NCI-H774 (cell line): ENCODE measurements around the gene MAZ.
A peak's percentile ranks its signal among the peaks of the same experiment; 100 is the strongest.
"Not testable (repeated sequence)": the region's sequence is repeated elsewhere in the genome, so short reads cannot be mapped to it uniquely, and the experiment has no call there.

Experiments used
- DNase-seq: peaks from one replicate; lab custom pipeline; 2025; lab: John Stamatoyannopoulos, UW

Gene MAZ

DNA sequence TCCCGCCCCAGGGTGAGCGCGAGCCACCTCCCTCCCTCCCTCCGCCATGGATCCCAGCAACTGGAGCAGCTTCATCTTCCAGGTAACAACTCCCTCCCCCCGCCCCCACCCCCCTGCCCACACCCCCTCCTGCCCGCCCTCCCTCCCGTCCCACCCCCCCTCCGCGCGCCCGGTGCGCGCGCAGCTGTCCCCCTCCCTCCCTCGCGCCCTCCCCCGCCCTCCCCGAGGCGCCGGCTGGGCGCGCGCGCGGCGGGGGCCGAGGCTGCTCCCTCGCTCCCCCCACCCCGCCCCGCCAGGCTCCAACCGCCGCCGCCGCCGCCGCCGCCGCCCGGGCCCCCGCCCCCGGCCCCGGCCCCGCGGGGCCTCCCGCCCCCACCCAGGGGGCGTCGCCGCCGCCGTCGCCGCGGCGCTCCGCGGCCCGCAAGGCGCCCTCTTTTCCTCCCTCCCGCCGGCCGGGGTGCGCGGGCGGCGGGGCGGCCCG lies at the start of gene MAZ:
MAZ (plus strand) TSS at position 431 of the 481 bp plus-strand sequence. CDS start 173 bp downstream, outside the sequence.
- DNase-seq, result peak; percentile 91

DNA sequence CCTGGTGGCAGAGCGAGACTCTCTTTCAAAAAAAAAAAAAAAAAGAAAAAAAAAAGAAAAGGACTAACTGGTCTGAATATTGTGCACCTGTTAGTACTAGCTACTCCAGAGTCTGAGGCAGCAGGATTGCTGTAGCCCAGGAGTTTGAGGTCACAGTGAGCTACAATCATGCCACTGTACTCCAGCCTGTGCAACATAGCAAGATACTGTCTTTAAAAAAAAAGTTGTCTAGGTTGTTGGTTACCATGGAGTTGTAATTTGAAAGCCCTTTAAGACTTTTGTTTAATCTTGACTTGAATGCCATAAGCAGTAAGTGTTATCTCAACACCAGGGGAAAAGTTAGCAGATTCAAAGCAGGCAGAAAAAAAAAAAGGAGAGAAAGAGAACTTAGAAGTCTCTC lies 49.7 kb upstream of the MAZ start:
- no peak for DNase-seq

DNA sequence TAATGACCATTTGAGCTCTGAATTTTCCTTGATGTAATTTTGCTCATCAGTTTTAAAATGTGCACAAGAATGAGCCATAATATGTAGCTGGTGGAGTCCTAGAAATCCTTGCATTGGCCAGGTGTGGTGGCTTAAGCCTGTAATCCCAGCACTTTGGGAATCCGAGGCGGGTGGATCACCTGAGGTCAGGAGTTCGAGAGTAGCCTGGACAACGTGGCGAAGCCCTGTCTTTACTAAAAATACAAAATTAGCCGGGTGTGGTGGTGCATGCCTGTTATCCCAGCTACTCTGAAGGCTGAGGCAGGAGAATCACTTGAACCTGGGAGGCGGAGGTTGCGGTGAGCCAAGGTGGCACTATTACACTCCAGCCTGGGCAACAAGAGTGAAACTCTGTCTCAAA lies 49.2 kb upstream of the MAZ start:
- DNase-seq, result not testable (repeated sequence)

DNA sequence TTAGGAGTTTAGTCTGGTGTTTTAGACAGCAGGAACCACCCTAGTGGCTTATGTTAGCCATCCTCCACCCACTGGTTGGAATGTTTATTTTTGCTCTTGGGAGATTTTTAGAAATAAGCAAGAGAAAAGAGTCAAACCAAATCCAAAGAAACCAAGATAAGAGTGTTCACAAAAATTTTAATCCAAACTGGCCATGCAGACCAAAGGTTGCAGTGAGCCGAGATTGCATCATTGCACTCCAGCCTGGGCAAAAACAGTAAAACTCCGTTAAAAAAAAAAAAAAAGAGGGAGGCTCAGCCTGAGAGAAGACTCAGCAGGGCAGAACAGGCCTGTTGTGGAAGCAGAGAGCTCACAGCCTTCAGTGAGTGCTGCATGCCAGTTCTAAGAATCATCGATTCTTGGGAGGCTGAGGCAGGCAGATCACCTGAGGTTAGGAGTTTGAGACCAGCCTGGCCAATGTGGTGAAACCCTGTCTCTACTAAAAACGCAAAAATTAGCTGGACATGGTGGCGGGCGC lies 48.3 kb upstream of the MAZ start:
- DNase-seq, result no peak

DNA sequence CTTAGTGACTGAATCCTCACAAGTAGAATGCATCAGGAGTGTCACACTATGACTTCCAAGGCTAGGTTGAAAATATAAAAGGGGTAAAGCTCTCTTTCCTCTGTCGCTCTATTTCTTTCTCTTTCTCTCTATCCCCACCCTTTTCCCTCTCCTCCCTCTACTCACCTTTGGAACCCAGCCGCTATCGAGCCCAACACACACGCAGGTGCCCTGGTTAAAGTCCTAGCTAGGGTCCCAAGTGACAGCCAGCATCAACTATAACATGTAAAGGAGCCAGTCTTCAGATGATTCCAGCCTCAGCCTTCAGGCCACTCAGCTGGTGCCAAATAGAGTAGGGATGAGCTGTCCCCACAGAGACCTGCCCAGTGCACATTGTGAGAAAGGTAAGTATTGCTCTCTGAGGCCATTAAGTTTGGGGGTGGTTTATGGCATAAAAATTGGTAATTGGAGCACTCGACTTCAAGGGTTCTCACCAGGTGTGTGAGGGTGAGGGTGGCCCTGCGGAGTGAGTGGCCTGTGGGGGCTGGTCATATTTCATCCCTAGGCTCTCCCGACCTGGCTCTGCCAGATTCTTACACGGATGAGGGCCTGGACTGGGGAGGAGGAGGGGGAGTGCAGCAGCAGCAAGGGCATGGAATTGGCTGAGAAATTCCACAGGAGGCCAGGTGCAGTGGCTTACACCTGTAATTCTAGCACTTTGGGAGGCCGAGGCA lies 45.6 kb upstream of the MAZ start:
- no peak for DNase-seq

DNA sequence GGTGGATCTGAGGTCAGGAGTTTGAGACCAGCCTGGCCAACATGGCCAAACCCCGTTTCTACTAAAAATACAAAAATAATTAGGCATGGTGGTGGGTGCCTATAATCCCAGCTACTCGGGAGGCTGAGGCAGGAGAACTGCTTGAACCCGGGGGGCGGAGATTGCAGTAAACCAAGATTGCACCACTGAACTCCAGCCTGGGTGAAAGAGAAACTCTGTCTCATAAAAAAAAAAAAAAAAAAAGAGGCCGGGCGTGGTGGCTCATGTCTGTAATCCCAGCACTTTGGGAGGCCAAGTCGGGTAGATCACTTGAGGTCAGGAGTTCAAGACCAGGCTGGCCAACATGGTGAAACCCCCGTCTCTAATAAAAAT lies 45.1 kb upstream of the MAZ start:
- not testable (repeated sequence) for DNase-seq

DNA sequence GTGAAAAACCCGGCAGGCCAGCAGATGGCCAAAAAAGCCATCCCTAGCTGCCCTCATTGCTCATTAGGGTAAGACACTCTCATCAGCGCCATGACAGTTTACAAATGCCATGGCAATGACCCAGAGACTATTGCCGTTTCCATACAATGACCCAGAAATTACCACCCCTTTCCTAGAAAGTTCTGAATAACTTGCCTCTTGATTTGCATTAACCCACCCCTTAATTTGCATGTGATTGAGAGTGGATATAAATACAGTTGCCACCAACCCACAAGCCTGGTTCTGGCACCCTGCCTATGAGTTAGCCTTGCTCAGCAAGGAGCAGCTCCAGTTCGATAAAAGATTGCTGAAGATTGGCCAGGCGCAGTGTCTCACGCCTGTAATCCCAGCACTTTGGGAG lies 44.4 kb upstream of the MAZ start:
- DNase-seq, result no peak

DNA sequence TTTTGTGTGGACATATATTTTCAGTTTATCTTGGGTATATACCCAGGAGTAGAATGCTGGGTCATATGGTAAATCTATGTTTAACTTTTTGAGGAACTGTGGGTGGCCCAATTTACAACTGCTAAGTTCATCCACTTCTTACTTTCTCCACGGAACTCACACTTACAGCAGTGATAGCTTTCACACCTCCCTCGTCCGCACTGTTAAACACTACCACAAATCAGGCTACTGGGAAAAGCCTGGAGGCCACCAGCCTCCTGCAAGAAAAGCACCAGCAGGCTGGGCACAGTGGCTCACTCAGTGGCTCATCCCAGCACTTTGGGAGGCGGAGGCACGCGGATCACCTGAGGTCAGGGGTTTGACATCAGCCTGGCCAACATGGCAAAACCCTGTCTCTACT lies 43.0 kb upstream of the MAZ start:
- DNase-seq, result no peak

DNA sequence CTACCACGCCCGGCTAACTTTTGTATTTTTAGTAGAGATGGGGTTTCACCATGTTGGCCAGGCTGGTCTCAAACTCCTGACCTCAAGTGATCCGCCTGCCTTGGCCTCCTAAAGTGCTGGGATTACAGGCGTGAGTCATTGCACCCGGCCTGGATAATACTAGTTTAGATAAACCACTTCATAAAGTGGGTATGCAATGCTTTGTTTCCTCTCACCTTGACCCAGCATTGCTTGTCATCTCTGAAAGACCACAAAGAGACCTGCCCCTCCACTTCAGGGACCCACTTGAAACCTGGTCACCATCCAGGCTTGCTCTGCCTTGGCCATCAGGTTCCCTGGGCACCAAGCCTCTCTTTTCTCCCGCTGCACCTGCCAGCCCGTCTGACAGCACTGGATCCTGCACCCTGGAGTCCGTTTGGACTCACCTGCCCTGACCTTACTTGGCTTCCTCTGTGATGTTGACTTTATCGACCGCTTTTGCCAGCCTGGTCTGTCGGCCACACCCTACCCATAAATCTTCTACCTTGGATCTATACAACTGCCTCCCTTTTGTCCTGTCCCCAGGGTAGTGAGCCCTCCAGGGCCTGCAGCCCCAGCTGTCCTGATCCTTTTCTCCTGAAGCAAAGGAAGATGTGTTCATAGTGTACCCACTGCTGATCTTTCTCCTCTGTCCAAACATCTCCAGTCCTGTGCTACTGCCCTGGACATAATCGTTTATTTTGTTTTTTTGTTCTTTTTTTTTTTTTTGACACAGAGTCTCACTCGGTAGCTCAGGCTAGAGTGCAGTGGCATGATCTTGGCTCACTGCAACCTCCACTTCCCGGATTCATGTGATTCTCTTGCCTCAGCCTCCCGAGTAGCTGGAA lies 40.9 kb upstream of the MAZ start:
- DNase-seq, result peak; percentile 92

DNA sequence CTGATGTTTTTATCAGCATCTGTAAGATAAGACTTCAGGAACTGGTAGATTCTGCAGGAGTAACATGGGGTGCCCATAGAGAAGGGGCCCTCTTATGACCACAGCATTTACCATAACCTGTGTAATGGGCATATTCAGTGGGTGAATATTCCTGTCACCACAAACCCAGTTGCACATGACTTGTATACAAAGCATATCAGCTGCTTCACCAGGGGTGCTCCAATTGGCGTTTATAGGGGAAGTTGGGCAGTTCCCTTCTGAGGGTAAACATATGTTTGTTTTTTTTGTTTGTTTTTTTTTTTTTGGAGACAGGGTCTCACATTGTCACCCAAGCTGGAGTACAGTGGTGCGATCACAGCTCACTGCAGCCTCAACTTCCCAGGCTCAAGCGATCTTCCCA lies 39.8 kb upstream of the MAZ start:
- DNase-seq, result no peak

DNA sequence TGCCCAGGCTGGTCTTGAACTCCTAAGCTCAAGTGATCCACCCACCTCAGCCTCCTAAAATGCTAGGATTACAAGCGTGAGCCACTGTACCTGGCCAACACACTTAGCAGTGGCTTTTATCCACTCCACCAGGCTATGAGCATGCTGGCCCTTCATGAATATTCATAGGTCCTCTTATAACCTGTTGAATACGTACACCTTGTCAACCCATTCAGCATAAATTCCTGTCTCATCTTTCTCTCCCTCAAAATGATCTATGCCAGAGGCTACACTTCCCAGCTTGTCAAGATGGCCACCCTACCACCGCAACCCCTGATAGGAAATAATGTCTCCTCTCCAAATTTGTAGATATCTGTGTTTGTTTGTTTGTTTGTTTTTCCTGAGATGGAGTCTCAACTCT lies 39.3 kb upstream of the MAZ start:
- no peak for DNase-seq

DNA sequence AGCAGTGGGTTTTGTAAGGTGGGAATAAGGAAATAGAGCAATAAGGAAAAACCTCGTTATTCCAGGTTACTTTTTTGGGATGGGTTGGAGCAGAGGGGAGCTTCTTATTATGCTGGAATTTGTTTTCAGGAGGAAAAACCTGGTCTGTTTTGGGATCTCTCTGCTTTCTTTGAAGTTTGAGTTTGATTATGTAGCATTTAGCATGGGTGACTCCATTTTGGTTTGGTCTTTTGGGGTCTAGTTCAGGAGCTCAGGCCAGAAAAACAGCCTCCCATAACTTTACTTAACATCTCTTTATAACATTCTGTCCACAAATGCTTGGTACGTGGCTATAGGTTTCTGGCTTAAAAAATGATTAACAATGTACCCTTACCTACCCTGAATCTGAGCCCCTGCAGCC lies 36.8 kb upstream of the MAZ start:
- no peak for DNase-seq

DNA sequence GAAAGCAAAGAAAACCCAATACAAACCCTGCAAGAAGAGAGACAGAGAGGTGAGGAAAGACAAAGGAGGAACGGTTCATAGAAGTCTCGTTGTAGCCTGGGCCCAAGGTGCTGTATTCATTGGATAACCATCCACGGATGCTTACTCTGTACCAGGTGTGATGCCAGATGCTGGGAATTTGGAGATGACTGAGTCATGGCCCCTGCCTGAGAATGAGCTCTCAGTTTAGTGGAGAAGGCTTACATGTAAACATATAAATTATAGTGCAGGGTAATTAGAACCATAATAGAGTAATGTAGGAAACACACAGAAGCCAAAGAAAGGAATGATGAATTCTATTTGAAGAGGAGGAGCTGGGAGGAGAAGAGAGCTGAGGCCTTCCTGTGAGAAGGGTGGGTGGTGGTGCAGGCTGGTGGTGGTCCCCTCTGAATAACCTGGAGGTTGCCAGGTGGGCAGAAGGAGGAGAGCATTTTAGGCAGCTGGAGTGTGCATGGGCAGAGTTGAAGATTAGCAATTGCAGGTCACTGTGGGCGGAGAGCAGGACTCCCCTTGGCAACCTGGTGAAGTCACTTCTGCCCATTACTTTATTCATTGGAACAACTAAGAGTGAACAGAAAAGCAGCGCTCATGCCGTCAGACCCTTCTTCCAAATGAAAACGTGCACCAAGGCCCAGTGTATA lies 35.9 kb upstream of the MAZ start:
- DNase-seq, result peak; percentile 61

DNA sequence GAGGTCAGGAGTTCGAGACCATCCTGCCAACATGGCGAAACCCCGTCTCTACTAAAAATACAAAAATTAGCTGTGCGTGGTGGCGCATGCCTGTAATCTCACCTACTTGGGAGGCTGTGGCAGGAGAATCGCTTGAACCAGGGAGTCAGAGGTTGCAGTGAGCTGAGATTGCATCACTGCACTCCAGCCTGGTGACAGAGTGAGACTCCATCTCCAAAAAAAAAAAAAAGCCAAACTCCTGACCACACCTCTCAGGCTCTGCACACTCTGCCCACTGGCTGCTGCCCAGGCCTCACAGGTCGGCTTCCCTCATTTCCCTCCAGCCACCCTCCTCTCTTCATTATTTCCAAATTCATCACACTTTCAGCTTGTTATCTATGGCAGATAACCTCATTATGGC lies 34.0 kb upstream of the MAZ start:
- DNase-seq, result not testable (repeated sequence)

DNA sequence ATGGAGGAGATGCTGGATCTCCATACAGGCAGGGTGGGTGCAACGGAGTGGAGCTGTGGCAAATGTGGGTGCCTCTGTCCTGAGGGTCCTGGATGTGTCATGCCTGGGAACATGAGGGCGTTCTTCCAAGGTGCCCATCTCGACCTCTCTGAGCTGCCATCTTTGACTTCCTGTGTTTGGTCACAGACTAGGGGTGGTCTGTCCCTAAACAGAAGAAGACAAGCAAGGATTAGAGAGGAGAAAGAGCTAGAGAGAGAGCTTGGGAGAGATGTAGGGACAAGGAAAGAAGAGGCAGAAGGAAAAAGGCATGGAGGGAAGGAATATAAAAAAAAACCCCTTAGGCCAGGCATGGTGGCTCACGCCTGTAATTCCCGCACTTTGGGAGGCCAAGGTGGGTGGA lies 31.6 kb upstream of the MAZ start:
- DNase-seq, result no peak

DNA sequence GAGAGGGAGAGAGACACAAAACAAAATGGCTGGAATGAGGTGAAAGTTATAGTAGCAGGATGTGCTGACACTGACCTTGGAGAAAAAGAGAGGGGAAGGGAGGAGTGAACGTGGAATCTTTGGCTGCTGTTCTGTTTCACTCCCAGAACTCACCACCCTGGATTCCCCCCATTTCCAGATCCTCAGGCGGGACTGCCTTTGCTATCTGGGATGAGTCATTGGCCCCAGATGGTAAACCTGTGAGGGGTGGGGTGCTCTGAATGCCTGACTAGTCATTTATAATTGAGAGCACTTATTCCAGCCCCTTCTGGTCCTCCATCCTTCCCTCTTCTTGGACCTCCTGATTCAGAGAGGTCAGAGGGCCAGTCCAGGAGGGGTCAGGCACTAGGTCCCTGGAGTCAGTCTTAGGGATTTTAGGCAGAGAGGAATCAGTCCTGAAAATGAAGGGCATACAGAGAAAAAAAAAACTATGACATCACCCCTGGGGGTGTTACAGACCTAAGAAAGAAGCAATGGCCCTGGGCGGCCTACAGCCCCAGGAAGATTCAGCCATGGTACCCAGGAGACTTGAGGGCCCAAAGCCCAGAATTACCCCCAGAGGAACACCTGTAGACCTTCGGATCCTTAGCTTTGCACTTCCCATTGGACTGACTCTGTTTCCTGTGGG lies 30.5 kb upstream of the MAZ start:
- no peak for DNase-seq

DNA sequence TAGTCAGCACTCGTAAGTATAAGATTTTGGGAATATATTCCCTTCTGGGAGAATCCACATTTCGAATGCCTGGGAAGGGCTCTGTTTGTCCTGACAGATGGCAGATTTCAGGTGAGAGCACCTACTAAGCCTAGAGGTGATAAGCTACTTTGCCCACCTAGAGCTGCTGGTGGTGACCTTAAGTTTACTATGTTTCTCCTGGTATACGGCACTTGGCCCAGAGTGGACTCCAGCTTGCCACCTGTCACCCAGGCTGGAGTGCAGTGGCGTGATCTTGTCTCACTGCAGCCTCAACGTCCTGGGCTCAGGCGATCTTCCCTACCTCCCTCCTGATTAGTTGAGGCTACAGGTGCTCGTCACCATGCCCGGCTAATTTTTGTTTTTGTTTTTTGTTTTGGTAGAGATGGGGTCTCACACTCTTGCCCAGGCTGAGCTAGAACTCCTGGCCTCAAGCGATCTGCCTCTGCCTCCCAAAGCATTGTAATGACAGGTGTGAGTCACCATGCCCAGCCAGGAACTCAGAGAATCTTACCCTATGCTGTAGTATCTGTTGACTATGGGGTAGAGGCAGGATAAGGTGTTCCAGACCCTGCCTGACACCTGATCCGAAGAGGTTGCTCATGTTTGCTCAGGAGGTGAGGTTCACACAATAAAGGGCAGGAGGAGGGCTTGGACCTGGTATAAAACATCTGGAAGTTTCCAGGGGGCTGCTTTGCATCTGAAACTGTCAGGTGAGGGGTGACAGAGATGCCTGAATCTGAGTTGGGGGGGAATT lies 28.6 kb upstream of the MAZ start, which contains the start of gene ZG16:
ZG16 (plus strand) TSS at position 681 of the 775 bp plus-strand sequence. CDS start 1,011 bp downstream, outside the sequence.
- DNase-seq, result no peak

DNA sequence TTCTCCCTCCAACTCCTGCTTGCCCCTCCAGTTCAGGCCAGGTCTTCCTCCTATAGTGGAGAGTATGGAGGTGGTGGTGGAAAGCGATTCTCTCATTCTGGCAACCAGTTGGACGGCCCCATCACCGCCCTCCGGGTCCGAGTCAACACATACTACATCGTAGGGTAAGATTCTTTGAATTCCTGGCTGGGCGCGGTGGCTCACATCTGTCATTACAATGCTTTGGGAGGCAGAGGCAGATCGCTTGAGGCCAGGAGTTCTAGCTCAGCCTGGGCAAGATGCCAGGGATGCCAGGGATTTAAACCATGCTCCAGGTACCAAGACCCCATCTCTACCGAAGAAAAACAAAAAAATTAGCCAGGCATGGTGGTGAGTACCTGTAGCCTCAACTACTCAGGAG lies 26.9 kb upstream of the MAZ start:
- no peak for DNase-seq

DNA sequence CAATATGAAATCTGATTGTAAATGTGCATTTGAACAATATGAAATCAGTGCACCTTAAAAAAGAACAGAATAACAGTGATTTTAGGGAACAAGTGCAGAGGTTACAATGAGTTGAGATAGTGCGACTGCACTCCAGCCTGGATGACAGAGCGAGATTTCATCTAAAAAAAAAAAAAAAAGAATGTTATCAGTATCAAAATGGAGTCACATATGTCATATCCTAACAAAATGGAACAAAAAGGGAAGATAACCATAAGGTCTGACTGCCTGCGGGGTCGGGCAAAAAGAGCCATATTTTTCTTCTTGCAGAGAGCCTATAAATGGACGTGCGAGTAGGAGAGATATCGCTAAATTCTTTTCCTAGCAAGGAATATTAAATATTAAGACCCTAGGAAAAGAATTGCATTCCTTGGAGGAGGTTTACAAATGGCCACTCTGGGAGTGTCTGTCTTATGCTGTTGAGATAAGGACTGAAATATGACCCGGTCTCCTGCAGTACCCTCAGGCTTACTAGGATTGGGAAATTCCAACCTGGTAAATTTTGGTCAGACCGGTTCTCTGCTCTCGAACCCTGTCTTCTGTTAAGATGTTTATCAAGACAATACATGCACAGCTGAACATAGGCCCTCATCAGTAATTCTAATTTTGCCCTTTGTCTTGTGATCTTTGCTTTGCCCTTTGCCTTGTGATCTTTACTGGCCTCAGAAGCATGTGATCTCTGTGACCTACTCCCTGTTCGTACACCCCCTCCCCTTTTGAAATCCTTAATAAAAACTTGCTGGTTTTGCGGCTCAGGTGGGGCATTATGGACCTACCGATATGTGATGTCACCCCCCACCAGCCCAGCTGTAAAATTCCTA lies 23.0 kb upstream of the MAZ start:
- not testable (repeated sequence) for DNase-seq

DNA sequence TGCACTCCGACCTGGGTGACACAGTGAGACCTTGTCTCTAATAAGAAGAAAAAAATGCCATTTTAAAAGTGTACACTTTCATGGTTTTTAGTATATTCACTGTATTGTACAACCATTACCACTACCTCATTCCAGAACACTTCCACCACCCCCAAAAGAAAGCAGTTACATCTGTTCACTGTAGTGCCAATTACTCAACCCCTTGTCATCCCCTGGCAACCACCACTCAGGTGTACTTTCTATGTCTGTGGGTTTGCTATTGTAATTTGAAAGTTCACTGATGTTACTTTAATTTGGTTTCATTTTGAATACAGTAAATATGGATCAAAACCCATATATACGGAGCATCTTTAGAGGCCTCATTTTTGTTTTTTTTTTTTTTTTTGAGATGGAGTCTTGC lies 22.2 kb upstream of the MAZ start:
- no peak for DNase-seq
